Limb (tissue), 2 donors: ENCODE results near the gene PLEKHA5.
"Not testable (repeated sequence)": the region's sequence is repeated elsewhere in the genome, so short reads cannot be mapped to it uniquely, and the experiment has no call there.

Source experiments
- DNase-seq, 2 donors: peaks; one replicate each; pipeline ENCODE4 v3.0.0-alpha.2; 2016; ENCODE audit errors: extremely low spot score in 2 of 2

The PLEKHA5 gene

GRCh38 chr12:19400649-19401285 lies 271.2 kb downstream of the PLEKHA5 start:
- not testable (repeated sequence) for DNase-seq

GRCh38 chr12:19402211-19402610 lies 272.7 kb downstream of the PLEKHA5 start:
- no peak for DNase-seq

GRCh38 chr12:19402743-19403431 lies 273.4 kb downstream of the PLEKHA5 start:
- DNase-seq: peak; percentile 66 to 70

- DNase-seq: no peak
Observed at GRCh38 chr12:19404242-19404880, 274.8 kb downstream of the PLEKHA5 start.

GRCh38 chr12:19409376-19409775 lies 279.8 kb downstream of the PLEKHA5 start:
- peak; percentile 75 to 92 for DNase-seq

GRCh38 chr12:19410211-19410610 lies 280.7 kb downstream of the PLEKHA5 start:
- peak in 1 of 2 donors; percentile 66 for DNase-seq

GRCh38 chr12:19410629-19411185 lies 281.2 kb downstream of the PLEKHA5 start:
- DNase-seq: no peak

- DNase-seq: no peak
Observed at GRCh38 chr12:19411234-19412204, 282.0 kb downstream of the PLEKHA5 start.

GRCh38 chr12:19412844-19413243 lies 283.3 kb downstream of the PLEKHA5 start:
- no peak for DNase-seq

GRCh38 chr12:19413582-19413981 lies 284.0 kb downstream of the PLEKHA5 start:
- not testable (repeated sequence) for DNase-seq

GRCh38 chr12:19415563-19415962 lies 286.0 kb downstream of the PLEKHA5 start:
- no peak for DNase-seq

- DNase-seq: no peak
Observed at GRCh38 chr12:19419086-19419485, 289.6 kb downstream of the PLEKHA5 start.

- no peak for DNase-seq
Observed at GRCh38 chr12:19421503-19422282, 292.2 kb downstream of the PLEKHA5 start.

GRCh38 chr12:19423166-19423930 lies 293.8 kb downstream of the PLEKHA5 start:
- no peak for DNase-seq
